ENCODE data around the gene PAPPA2.
A peak's percentile ranks its signal among the peaks of the same experiment; 100 is the strongest.

The PAPPA2 gene

DNA sequence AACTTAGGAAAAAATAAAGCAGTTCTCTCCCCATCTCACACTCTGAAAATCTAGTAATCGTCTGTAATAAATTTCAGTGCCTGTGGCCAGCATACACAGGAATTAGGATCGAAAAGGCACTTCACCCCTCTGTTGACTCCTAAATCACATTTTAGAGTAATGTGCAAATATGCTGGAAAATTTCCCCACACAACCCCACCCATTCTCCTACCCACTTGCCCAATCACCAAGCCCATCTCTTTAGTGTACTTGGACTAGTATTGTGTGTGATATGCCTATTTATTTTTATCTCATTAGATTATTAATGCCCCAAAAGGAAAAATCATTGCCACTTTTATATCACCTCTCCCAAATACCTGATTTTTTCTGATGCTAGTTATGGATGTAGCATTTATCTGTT is 378.3 kb downstream of the PAPPA2 start:
- Histone ChIP-seq H3K27me3 (replicated peaks; ENCODE audit: control insufficient read depth, insufficient read depth, low read length) (no peaks in the 10 kb centered on the region; the same call in 1 of the 2 replicates), H3K36me3 (ENCODE audit: control insufficient read depth, insufficient read depth, low read length) (no peaks in the 10 kb centered on the region), H3K4me3 (replicated peaks; ENCODE audit: low read depth, low read length) (no peak overlapping the region)
- TF ChIP-seq, protein P1, sequence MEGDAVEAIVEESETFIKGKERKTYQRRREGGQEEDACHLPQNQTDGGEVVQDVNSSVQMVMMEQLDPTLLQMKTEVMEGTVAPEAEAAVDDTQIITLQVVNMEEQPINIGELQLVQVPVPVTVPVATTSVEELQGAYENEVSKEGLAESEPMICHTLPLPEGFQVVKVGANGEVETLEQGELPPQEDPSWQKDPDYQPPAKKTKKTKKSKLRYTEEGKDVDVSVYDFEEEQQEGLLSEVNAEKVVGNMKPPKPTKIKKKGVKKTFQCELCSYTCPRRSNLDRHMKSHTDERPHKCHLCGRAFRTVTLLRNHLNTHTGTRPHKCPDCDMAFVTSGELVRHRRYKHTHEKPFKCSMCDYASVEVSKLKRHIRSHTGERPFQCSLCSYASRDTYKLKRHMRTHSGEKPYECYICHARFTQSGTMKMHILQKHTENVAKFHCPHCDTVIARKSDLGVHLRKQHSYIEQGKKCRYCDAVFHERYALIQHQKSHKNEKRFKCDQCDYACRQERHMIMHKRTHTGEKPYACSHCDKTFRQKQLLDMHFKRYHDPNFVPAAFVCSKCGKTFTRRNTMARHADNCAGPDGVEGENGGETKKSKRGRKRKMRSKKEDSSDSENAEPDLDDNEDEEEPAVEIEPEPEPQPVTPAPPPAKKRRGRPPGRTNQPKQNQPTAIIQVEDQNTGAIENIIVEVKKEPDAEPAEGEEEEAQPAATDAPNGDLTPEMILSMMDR (IDR thresholded peaks at IDR 0.05; ENCODE audit: insufficient read depth, low read length, poor library complexity, severe bottlenecking) = no peak
- no peak for DNase-seq (ENCODE audit: extremely low read depth, insufficient read length)

DNA sequence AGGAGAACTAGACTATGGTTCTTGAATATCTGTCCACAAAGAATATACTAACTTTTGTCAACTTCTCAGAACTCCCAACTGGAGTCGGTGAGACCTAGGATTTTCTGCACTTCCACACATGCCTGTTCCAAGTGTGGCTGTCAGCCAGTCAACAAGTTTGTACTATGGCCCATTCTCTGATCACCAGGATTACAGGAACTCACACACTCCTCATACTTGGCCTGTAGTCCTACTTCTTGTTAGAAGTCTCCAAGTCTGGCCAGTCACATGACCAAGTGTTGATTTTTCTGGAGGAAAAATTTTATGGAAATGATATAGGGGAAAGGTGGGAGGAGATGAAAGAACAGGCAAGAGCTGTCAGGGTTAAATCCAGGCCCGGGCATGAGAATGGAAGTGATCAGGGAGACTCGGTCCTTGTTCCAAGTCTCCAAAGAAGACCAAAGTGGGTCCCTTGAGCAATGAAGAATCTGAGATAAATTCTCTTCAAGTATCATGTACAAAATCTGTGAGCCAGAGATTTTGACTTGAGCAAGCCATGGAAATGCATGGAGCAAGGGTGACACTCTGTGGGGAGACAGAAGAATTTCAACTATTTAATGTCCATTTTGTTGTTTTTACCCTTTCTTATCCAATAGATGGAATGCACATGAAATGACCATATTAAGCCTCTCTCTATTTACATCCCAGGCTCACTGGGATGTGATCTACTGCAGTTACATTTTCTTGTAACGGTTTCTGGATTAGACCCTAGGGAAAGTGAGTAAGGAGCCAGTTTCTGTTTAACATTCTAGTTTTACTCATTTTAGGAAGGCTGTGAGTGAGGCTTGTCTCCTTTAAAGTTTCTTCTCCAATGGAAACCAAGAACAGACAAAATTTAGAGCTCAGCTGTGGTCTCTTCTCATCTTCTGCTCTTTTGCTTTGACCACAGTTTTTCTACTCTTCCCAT is 380.6 kb downstream of the PAPPA2 start:
- no peak for DNase-seq (ENCODE audit: extremely low read depth, insufficient read length)
- Histone ChIP-seq H3K36me3 (ENCODE audit: control insufficient read depth, insufficient read depth, low read length) (no peaks in the 10 kb centered on the region), H3K4me3 (replicated peaks; ENCODE audit: low read depth, low read length) (no peak overlapping the region), H3K27me3 (replicated peaks; ENCODE audit: control insufficient read depth, insufficient read depth, low read length) (no peaks in the 10 kb centered on the region; the same call in 1 of the 2 replicates)
- TF ChIP-seq, protein P1 (IDR thresholded peaks at IDR 0.05; ENCODE audit: insufficient read depth, low read length, poor library complexity, severe bottlenecking) = peak; percentile 26

DNA sequence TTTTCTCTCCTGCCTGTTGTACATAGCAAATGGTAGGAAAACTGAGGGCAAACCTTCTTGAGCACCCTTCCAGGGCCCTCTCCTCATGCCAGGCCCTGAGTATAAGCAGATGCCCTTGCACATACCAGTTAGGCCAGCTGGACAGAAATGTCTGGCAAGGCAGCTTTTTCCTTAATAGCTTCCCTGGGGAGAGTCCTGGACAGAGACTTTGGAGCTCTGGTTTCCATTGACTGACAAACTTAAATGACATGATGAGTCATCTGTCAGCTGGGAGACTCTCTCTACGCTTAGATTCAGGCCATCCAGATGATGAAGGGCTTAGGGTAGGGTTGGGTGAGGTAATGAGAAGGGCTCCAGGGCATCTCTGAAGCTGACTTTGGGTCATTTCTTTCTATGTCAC is 384.1 kb downstream of the PAPPA2 start:
- DNase-seq (ENCODE audit: extremely low read depth, insufficient read length) = no peak
- no peaks in the 10 kb centered on the region for H3K36me3 ChIP-seq (ENCODE audit: control insufficient read depth, insufficient read depth, low read length)
- TF ChIP-seq, protein P1 (IDR thresholded peaks at IDR 0.05; ENCODE audit: insufficient read depth, low read length, poor library complexity, severe bottlenecking) = no peak
- peaks cover 1% of the 10 kb centered on the region; the same call in 1 of the 2 replicates for H3K27me3 ChIP-seq (replicated peaks; ENCODE audit: control insufficient read depth, insufficient read depth, low read length)
- H3K4me3 ChIP-seq (replicated peaks; ENCODE audit: low read depth, low read length) = no peak overlapping the region

DNA sequence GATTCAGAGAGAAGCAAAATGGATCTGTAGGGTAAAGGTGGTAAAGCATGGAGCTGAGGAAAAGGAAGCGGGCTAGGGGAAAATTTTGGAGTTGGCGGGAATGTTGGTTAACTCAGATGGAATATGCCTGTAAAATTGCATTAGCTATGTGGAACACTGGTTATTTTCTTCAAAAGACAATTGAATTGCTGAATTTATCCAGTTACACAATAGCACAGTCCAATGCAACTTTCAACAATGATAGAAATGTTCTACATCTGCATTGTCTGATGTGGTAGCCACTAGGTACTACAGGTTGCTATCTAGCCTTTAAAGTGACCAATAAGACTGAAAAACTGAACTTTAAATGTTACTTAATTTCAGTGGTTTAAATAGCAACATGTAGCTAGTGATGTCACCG is 386.3 kb downstream of the PAPPA2 start:
- DNase-seq (ENCODE audit: extremely low read depth, insufficient read length) = no peak
- TF ChIP-seq, protein P1 (IDR thresholded peaks at IDR 0.05; ENCODE audit: insufficient read depth, low read length, poor library complexity, severe bottlenecking) = no peak
- no peaks in the 10 kb centered on the region for H3K36me3 ChIP-seq (ENCODE audit: control insufficient read depth, insufficient read depth, low read length)
- no peak overlapping the region for H3K4me3 ChIP-seq (replicated peaks; ENCODE audit: low read depth, low read length)
- H3K27me3 ChIP-seq (replicated peaks; ENCODE audit: control insufficient read depth, insufficient read depth, low read length) = 0 out of 2 replicates have a peak, but pooled peaks cover 1% of the 10 kb centered on the region

DNA sequence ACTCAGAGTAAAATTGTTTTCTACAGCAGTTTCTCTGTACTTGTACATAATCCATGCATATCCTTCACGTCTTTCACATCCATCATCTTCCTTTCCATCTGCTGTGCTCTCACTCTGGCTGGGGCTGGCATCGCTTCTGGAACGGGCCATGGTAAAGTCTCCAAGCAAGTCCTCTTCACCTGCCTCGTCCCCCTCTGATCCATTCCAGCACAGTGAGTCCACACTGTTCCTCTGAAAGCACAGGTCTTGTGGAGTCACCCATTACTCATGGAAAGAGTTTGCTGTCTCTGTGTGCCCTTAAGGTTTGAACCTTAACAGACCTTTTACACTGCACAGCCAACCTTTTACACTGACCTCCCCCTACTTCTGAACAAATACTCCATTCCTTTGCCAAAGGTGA is 387.9 kb downstream of the PAPPA2 start:
- DNase-seq (ENCODE audit: extremely low read depth, insufficient read length) = no peak
- TF ChIP-seq, protein P1 (IDR thresholded peaks at IDR 0.05; ENCODE audit: insufficient read depth, low read length, poor library complexity, severe bottlenecking) = no peak
- Histone ChIP-seq H3K36me3 (ENCODE audit: control insufficient read depth, insufficient read depth, low read length) (no peaks in the 10 kb centered on the region), H3K4me3 (replicated peaks; ENCODE audit: low read depth, low read length) (no peak overlapping the region), H3K27me3 (replicated peaks; ENCODE audit: control insufficient read depth, insufficient read depth, low read length) (peaks cover 1% of the 10 kb centered on the region; the same call in 1 of the 2 replicates)

Measured in GM06990 (cell line).